Naive thymus-derived CD8-positive, alpha-beta T cell (primary cell): Measurements from ENCODE around the gene POMT2. TPM values are rescaled to one million over a fixed set of nuclear protein-coding genes. Genes with fewer than 3 reads are reported as not detected.

ENCODE experiments used
- ATAC-seq, 2 donors: fragments of 150-1000 bp; cut with Tn5 transposase in 1 of 2; sonication (Bioruptor Pico), chemical (Tn5 transposase) in 1 of 2; 1 replicate in 1 of 2; 2 replicates in 1 of 2; pipeline ENCODE4 v1.10.0; 2021; ENCODE audit warnings: mild to moderate bottlenecking in 2 of 2, moderate library complexity in 2 of 2
- POLR2A ChIA-PET: fragments of 350-600 bp; sonication (Branson Sonifier 250); formaldehyde crosslinking; loops from one replicate; lab custom pipeline; 2021; ENCODE audit warnings: antibody characterized with exemption; lab: Charles Lee
- DNase-seq, 10 donors: peaks; one replicate each; pipeline versions ENCODE4 v3.0.0 to v3.0.0-alpha.2; 2020 to 2022
- H3K27ac Mint-ChIP-seq, 10 donors: one replicate each; pipeline ENCODE4 v1.8.0; 2020 to 2022; ENCODE audit warnings: mild to moderate bottlenecking in 10 of 10, mixed read lengths in 10 of 10, moderate library complexity in 4 of 10, inconsistent platforms in 1 of 10
- H3K27me3 Mint-ChIP-seq, 5 donors: one replicate each; pipeline ENCODE4 v1.8.0; 2021 to 2022; ENCODE audit warnings: mixed read lengths in 5 of 5
- H3K36me3 Mint-ChIP-seq, 3 donors: one replicate each; pipeline ENCODE4 v1.8.0; 2020 to 2022; ENCODE audit warnings: mixed read lengths in 3 of 3, mild to moderate bottlenecking in 2 of 3, inconsistent platforms in 1 of 3
- H3K4me1 Mint-ChIP-seq, 4 donors: one replicate each; pipeline ENCODE4 v1.8.0; 2021 to 2022; ENCODE audit warnings: mixed read lengths in 4 of 4
- H3K4me3 Mint-ChIP-seq, 10 donors: one replicate each; pipeline ENCODE4 v1.8.0; 2020 to 2022; ENCODE audit warnings: mild to moderate bottlenecking in 10 of 10, mixed read lengths in 10 of 10, moderate library complexity in 6 of 10, inconsistent platforms in 1 of 10
- H3K9me3 Mint-ChIP-seq, 9 donors: one replicate each; pipeline ENCODE4 v1.8.0; 2020 to 2022; ENCODE audit warnings: mixed read lengths in 9 of 9, mild to moderate bottlenecking in 3 of 9, inconsistent platforms in 1 of 9, moderate library complexity in 1 of 9
- polyA plus RNA-seq, 3 donors: library from polyadenylated mRNA; unstranded; fragments of 300-500 nt; fragmentation: Illumina TruSeq; gene quantifications; one replicate each; pipeline ENCODE4 v1.2.3, GENCODE V29; 2021
- total RNA-seq, 8 experiments: library from RNA in 2 of 8; stranded (reverse) in 2 of 8; gene quantifications; one replicate each; pipeline ENCODE4 v1.2.3 and lab custom pipeline; 2021 to 2026

The POMT2 gene
- total and polyA plus RNA-seq, 5 experiments from 2014 or later = 0.25 to 13.9 (median 0.50) TPM

GRCh38 chr14:77306851-77307496, 13.7 kb downstream of the POMT2 start:
- Mint-ChIP-seq H3K9me3 (no peaks in the 10 kb centered on the region), H3K27ac (no peak overlapping the region), H3K27me3 (no peaks in the 10 kb centered on the region), H3K4me1 (peaks cover 0 to 23% (median 0%) of the 10 kb centered on the region in 4 donors), H3K36me3 (peaks cover 0 to 6% (median 3%) of the 10 kb centered on the region in 3 donors), H3K4me3 (no peak overlapping the region)
- DNase-seq (no peak), ATAC-seq (no peak)
- POLR2A ChIA-PET = no interaction called here

- H3K4me1 Mint-ChIP-seq = peaks cover 0 to 23% (median 0%) of the 10 kb centered on the region in 4 donors
- peaks cover 0 to 6% (median 3%) of the 10 kb centered on the region in 3 donors for H3K36me3 Mint-ChIP-seq
- H3K27me3 Mint-ChIP-seq = no peaks in the 10 kb centered on the region
- ATAC-seq (no peak), DNase-seq (no peak)
- H3K27ac Mint-ChIP-seq = no peak overlapping the region
- no peak overlapping the region for H3K4me3 Mint-ChIP-seq
- no peaks in the 10 kb centered on the region for H3K9me3 Mint-ChIP-seq
- POLR2A ChIA-PET = no interaction called here
Observed at GRCh38 chr14:77306416-77306815, 14.3 kb downstream of the POMT2 start.

GRCh38 chr14:77305696-77306095, 15.0 kb downstream of the POMT2 start:
- no peaks in the 10 kb centered on the region for H3K9me3 Mint-ChIP-seq
- peaks cover 0 to 23% (median 0%) of the 10 kb centered on the region in 4 donors for H3K4me1 Mint-ChIP-seq
- H3K27ac Mint-ChIP-seq = no peak overlapping the region
- ATAC-seq = no peak
- no peaks in the 10 kb centered on the region for H3K27me3 Mint-ChIP-seq
- no peak for DNase-seq
- POLR2A ChIA-PET = no interaction called here
- H3K36me3 Mint-ChIP-seq = peaks cover 0 to 6% (median 3%) of the 10 kb centered on the region in 3 donors
- H3K4me3 Mint-ChIP-seq = no peak overlapping the region

GRCh38 chr14:77303417-77304156, 17.1 kb downstream of the POMT2 start:
- Mint-ChIP-seq H3K27me3 (no peaks in the 10 kb centered on the region), H3K4me1 (peaks cover 0 to 15% (median 0%) of the 10 kb centered on the region in 4 donors), H3K36me3 (peaks cover 0 to 6% (median 3%) of the 10 kb centered on the region in 3 donors), H3K27ac (peak overlapping the region in 2 of 10 donors; percentile 57 to 67), H3K4me3 (peak overlapping the region in 1 of 10 donors; percentile 48), H3K9me3 (no peaks in the 10 kb centered on the region)
- no peak for DNase-seq
- no peak for ATAC-seq
- POLR2A ChIA-PET = no interaction called here

- no peak overlapping the region for H3K4me3 Mint-ChIP-seq
- H3K27me3 Mint-ChIP-seq = no peaks in the 10 kb centered on the region
- ATAC-seq (peak in 1 of 2 donors; percentile 33), DNase-seq (no peak)
- H3K9me3 Mint-ChIP-seq = no peaks in the 10 kb centered on the region
- POLR2A ChIA-PET = no interaction called here
- H3K36me3 Mint-ChIP-seq = peaks cover 0 to 9% (median 7%) of the 10 kb centered on the region in 3 donors
- peaks cover 0 to 13% (median 0%) of the 10 kb centered on the region in 4 donors for H3K4me1 Mint-ChIP-seq
- H3K27ac Mint-ChIP-seq = peak overlapping the region in 3 of 10 donors; percentile 4 to 67 (median 57)
Observed at GRCh38 chr14:77302926-77303325, 17.8 kb downstream of the POMT2 start.

GRCh38 chr14:77301103-77301502, 19.6 kb downstream of the POMT2 start:
- Mint-ChIP-seq H3K4me3 (no peak overlapping the region), H3K4me1 (peaks cover 0 to 13% (median 0%) of the 10 kb centered on the region in 4 donors), H3K27ac (no peak overlapping the region), H3K27me3 (no peaks in the 10 kb centered on the region), H3K36me3 (peaks cover 0 to 21% (median 7%) of the 10 kb centered on the region in 3 donors), H3K9me3 (no peaks in the 10 kb centered on the region)
- DNase-seq (peak in 9 of 10 donors; percentile 17 to 69 (median 33)), ATAC-seq (peak; percentile 40 to 58)
- POLR2A ChIA-PET = interaction anchor here (0.6 kb wide), 1 partner anchor 11 kb away, joined by 3 read pairs; no protein-coding TSS in a partner anchor

GRCh38 chr14:77299771-77300170, 20.9 kb downstream of the POMT2 start:
- POLR2A ChIA-PET = no interaction called here

GRCh38 chr14:77296906-77297305, 23.8 kb downstream of the POMT2 start:
- no peak for DNase-seq
- POLR2A ChIA-PET = no interaction called here
- Mint-ChIP-seq H3K27ac (no peak overlapping the region), H3K4me1 (peaks cover 0 to 2% (median 0%) of the 10 kb centered on the region in 4 donors), H3K36me3 (peaks cover 0 to 25% (median 12%) of the 10 kb centered on the region in 3 donors), H3K4me3 (no peak overlapping the region), H3K27me3 (no peaks in the 10 kb centered on the region), H3K9me3 (no peaks in the 10 kb centered on the region)
- ATAC-seq = no peak

More at GRCh38 chr14:77299771-77300170, 20.9 kb downstream of the POMT2 start:
- Mint-ChIP-seq H3K27me3 (no peaks in the 10 kb centered on the region), H3K36me3 (peaks cover 0 to 24% (median 8%) of the 10 kb centered on the region in 3 donors), H3K4me3 (no peak overlapping the region), H3K9me3 (no peaks in the 10 kb centered on the region), H3K4me1 (peaks cover 0 to 13% (median under 1%) of the 10 kb centered on the region in 4 donors), H3K27ac (no peak overlapping the region)
- ATAC-seq (no peak), DNase-seq (no peak)

GRCh38 chr14:77296155-77296554, 24.5 kb downstream of the POMT2 start:
- ATAC-seq (no peak), DNase-seq (no peak)
- H3K9me3 Mint-ChIP-seq = no peaks in the 10 kb centered on the region
- peaks cover 0 to 2% (median 0%) of the 10 kb centered on the region in 4 donors for H3K4me1 Mint-ChIP-seq
- no peaks in the 10 kb centered on the region for H3K27me3 Mint-ChIP-seq
- H3K36me3 Mint-ChIP-seq = peaks cover 0 to 25% (median 12%) of the 10 kb centered on the region in 3 donors
- POLR2A ChIA-PET = no interaction called here
- no peak overlapping the region for H3K4me3 Mint-ChIP-seq
- peak overlapping the region in 1 of 10 donors; percentile 49 for H3K27ac Mint-ChIP-seq

GRCh38 chr14:77290705-77291104, 30.0 kb downstream of the POMT2 start:
- H3K4me3 Mint-ChIP-seq = no peak overlapping the region
- no peaks in the 10 kb centered on the region for H3K4me1 Mint-ChIP-seq
- H3K9me3 Mint-ChIP-seq = no peaks in the 10 kb centered on the region
- ATAC-seq (no peak), DNase-seq (no peak)
- POLR2A ChIA-PET = no interaction called here
- no peaks in the 10 kb centered on the region for H3K27me3 Mint-ChIP-seq
- peaks cover 0 to 17% (median 16%) of the 10 kb centered on the region in 3 donors for H3K36me3 Mint-ChIP-seq
- H3K27ac Mint-ChIP-seq = no peak overlapping the region

GRCh38 chr14:77286576-77286975, 34.1 kb downstream of the POMT2 start:
- Mint-ChIP-seq H3K27me3 (no peaks in the 10 kb centered on the region), H3K4me3 (no peak overlapping the region), H3K36me3 (peaks cover 0 to 37% (median 28%) of the 10 kb centered on the region in 3 donors), H3K4me1 (no peaks in the 10 kb centered on the region), H3K9me3 (no peaks in the 10 kb centered on the region), H3K27ac (peak overlapping the region in 1 of 10 donors; percentile 12)
- POLR2A ChIA-PET = no interaction called here
- DNase-seq (no peak), ATAC-seq (no peak)

- ATAC-seq (no peak), DNase-seq (no peak)
- no peak overlapping the region for H3K4me3 Mint-ChIP-seq
- H3K27ac Mint-ChIP-seq = no peak overlapping the region
- H3K9me3 Mint-ChIP-seq = no peaks in the 10 kb centered on the region
- H3K27me3 Mint-ChIP-seq = no peaks in the 10 kb centered on the region
- no peaks in the 10 kb centered on the region for H3K4me1 Mint-ChIP-seq
- peaks cover 0 to 41% (median 28%) of the 10 kb centered on the region in 3 donors for H3K36me3 Mint-ChIP-seq
- POLR2A ChIA-PET = no interaction called here
Observed at GRCh38 chr14:77284466-77284865, 36.2 kb downstream of the POMT2 start.

GRCh38 chr14:77284066-77284465, 36.6 kb downstream of the POMT2 start:
- Mint-ChIP-seq H3K36me3 (peaks cover 0 to 41% (median 28%) of the 10 kb centered on the region in 3 donors), H3K4me1 (no peaks in the 10 kb centered on the region), H3K27me3 (no peaks in the 10 kb centered on the region), H3K27ac (no peak overlapping the region), H3K9me3 (no peaks in the 10 kb centered on the region), H3K4me3 (no peak overlapping the region)
- ATAC-seq = no peak
- no peak for DNase-seq
- POLR2A ChIA-PET = no interaction called here
